ENCODE results near the gene ZBED5. TPM values are rescaled to one million over a fixed set of nuclear protein-coding genes. Genes with fewer than 3 reads are reported as not detected.
"Not testable (repeated sequence)": the region's sequence is repeated elsewhere in the genome, so short reads cannot be mapped to it uniquely, and the experiment has no call there.

Gene ZBED5
- total RNA-seq, 1 experiment from 2014 or later, result 43.0 TPM

- no peak for DNase-seq (ENCODE audit: low spot score)
Measured at GRCh38 chr11:10838083-10838482, 19.8 kb downstream of the ZBED5 start.

GRCh38 chr11:10836884-10837283, 21.0 kb downstream of the ZBED5 start:
- DNase-seq (ENCODE audit: low spot score), result not testable (repeated sequence)

- no peak for DNase-seq (ENCODE audit: low spot score)
Measured at GRCh38 chr11:10829139-10829538, 28.7 kb downstream of the ZBED5 start.

- no peak for DNase-seq (ENCODE audit: low spot score)
Measured at GRCh38 chr11:10828402-10828801, 29.5 kb downstream of the ZBED5 start.

- DNase-seq (ENCODE audit: low spot score), result no peak
Measured at GRCh38 chr11:10824888-10825287, 33.0 kb downstream of the ZBED5 start.

- DNase-seq (ENCODE audit: low spot score), result peak; percentile 7
Measured at GRCh38 chr11:10823152-10823579, 34.7 kb downstream of the ZBED5 start.

- DNase-seq (ENCODE audit: low spot score), result not testable (repeated sequence)
Measured at GRCh38 chr11:10822491-10822890, 35.4 kb downstream of the ZBED5 start.

GRCh38 chr11:10818594-10818993, 39.3 kb downstream of the ZBED5 start:
- DNase-seq (ENCODE audit: low spot score), result peak; percentile 83

- no peak for DNase-seq (ENCODE audit: low spot score)
Measured at GRCh38 chr11:10813945-10814344, 43.9 kb downstream of the ZBED5 start.

GRCh38 chr11:10809373-10810160, 48.3 kb downstream of the ZBED5 start:
- DNase-seq (ENCODE audit: low spot score), result peak; percentile 75

- DNase-seq (ENCODE audit: low spot score), result peak; percentile 98
Measured at GRCh38 chr11:10808553-10809372, 49.1 kb downstream of the ZBED5 start, which contains the start of gene EIF4G2. TSS of gene EIF4G2 (minus strand) at chr11:10808926.

GRCh38 chr11:10808235-10808552, 49.7 kb downstream of the ZBED5 start:
- no peak for DNase-seq (ENCODE audit: low spot score)

GRCh38 chr11:10807493-10808234, 50.2 kb downstream of the ZBED5 start:
- peak; percentile 42 for DNase-seq (ENCODE audit: low spot score)

GRCh38 chr11:10806206-10806605, 51.6 kb downstream of the ZBED5 start:
- DNase-seq (ENCODE audit: low spot score), result no peak

- DNase-seq (ENCODE audit: low spot score), result no peak
Measured at GRCh38 chr11:10805741-10806140, 52.1 kb downstream of the ZBED5 start.

GRCh38 chr11:10803676-10804075, 54.2 kb downstream of the ZBED5 start:
- no peak for DNase-seq (ENCODE audit: low spot score)

Other genes starting within 250 kb of the ZBED5 start
- gene IRAG1, start 164.3 kb downstream of the ZBED5 start, total RNA-seq (2014; rRNA removed; shearing (Covaris generic)), result not detected in 2 replicates
- 22.6 and 23.1 TPM in 2 replicates for gene CTR9, start 106.8 kb downstream of the ZBED5 start, total RNA-seq (2014; rRNA removed; shearing (Covaris generic))
- 800 and 932 TPM in 2 replicates for gene EIF4G2, start 49.1 kb downstream of the ZBED5 start, total RNA-seq (2014; rRNA removed; shearing (Covaris generic))